ENCODE results near the gene NSFL1C. TPM values are rescaled to one million over a fixed set of nuclear protein-coding genes. Genes with fewer than 3 reads are reported as not detected.

The NSFL1C gene
- polyA plus RNA-seq, 2 of the 4 experiments (the other 2 are of a cell fraction): 56.6 to 136 TPM

DNA sequence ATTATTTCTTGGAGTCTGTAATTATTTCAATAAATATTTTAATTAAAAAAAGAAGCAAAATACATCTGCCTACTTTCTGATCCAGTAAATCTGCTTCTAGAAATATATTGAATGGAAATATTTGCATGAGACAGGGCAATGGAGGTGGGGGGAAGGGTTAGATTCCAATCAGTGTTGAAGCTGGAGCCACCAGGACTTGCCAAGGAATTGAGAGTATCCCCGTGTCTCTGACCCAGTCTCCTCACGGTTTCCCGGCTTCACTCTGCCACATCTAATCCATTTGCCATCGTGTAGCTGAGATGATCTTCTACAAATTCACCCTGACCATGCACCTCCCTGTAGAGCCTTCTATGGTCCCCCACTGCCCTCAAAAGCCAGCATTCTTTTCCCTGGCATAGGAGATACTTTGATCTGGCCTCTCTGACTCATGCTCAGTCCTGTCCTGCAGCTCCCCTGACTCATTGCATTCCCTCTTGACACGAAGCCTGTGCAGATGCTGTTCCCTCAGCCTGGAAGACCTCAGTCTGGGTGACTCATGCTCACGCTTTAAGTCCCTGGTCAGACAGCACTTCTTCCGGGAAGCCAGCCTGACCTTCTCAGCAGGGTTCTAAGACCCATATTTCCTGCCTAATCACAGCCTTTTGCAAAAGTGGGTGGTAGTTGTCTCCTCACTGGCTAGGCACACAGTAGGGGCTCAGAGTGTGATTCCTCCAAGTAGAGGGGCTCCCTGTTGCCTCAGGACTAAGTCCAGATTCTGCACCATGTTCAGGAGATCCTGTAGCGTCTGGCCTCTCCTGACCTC, 50.8 kb downstream of the NSFL1C start (continued):
- peak; percentile 85 for TF ChIP-seq ZFP36 (IDR thresholded peaks at IDR 0.05; ENCODE audit: borderline replicate concordance, partially characterized antibody)
- TF ChIP-seq ELK1 (IDR thresholded peaks at IDR 0.05; ENCODE audit: low read depth, low read length): no peak
- no peak for TF ChIP-seq RNF2 (IDR thresholded peaks at IDR 0.05; ENCODE audit: borderline replicate concordance, low read depth)
- no peak for TF ChIP-seq BCL3 (IDR thresholded peaks at IDR 0.05)
- TF ChIP-seq HOXB5 (CRISPR knock-in tag; IDR thresholded peaks at IDR 0.05): peak; percentile 67; the same call in 1 of the 2 replicates
- no peak for TF ChIP-seq NFE2L2 (conservative IDR thresholded peaks at IDR 0.05; ENCODE audit: low read length)
- TF ChIP-seq RCOR1 (IDR thresholded peaks at IDR 0.05; ENCODE audit: low read depth, low read length): peak; percentile 66; the same call in 1 of the 2 replicates
- TF ChIP-seq RAD21 (conservative IDR thresholded peaks at IDR 0.05 in 1 of 2, IDR thresholded peaks at IDR 0.05 in 1 of 2): peak in 1 of 2 experiments; percentile 6; a peak in 1 of 5 replicates
- TF ChIP-seq, protein P1, sequence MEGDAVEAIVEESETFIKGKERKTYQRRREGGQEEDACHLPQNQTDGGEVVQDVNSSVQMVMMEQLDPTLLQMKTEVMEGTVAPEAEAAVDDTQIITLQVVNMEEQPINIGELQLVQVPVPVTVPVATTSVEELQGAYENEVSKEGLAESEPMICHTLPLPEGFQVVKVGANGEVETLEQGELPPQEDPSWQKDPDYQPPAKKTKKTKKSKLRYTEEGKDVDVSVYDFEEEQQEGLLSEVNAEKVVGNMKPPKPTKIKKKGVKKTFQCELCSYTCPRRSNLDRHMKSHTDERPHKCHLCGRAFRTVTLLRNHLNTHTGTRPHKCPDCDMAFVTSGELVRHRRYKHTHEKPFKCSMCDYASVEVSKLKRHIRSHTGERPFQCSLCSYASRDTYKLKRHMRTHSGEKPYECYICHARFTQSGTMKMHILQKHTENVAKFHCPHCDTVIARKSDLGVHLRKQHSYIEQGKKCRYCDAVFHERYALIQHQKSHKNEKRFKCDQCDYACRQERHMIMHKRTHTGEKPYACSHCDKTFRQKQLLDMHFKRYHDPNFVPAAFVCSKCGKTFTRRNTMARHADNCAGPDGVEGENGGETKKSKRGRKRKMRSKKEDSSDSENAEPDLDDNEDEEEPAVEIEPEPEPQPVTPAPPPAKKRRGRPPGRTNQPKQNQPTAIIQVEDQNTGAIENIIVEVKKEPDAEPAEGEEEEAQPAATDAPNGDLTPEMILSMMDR (IDR thresholded peaks at IDR 0.05): no peak
- TF ChIP-seq EP300 (IDR thresholded peaks at IDR 0.05): peak; percentile 40 to 49; a peak in 2 of 5 replicates
- TF ChIP-seq TP53 (CRISPR knock-in tag; IDR thresholded peaks at IDR 0.05): no peak
- TF ChIP-seq NR3C1 (IDR thresholded peaks at IDR 0.05): no peak
- no peak for TF ChIP-seq KDM5A (IDR thresholded peaks at IDR 0.05)
- TF ChIP-seq RFX5 (IDR thresholded peaks at IDR 0.05): no peak
- TF ChIP-seq CHD4 (IDR thresholded peaks at IDR 0.05; ENCODE audit: borderline replicate concordance): no peak
- TF ChIP-seq JUNB (IDR thresholded peaks at IDR 0.05): peak; percentile 87
- TF ChIP-seq FOSL2 (IDR thresholded peaks at IDR 0.05): peak; percentile 97
- TF ChIP-seq FOSL2 (CRISPR knock-in tag; IDR thresholded peaks at IDR 0.05): peak; percentile 99
- TF ChIP-seq EHF (CRISPR knock-in tag; IDR thresholded peaks at IDR 0.05): peak; percentile 52; the same call in 1 of the 2 replicates
- no peak for TF ChIP-seq HOXA7 (CRISPR knock-in tag; IDR thresholded peaks at IDR 0.05)
- TF ChIP-seq ESRRA (IDR thresholded peaks at IDR 0.05; ENCODE audit: borderline replicate concordance, low read length): no peak
- TF ChIP-seq HMGXB4 (CRISPR knock-in tag; IDR thresholded peaks at IDR 0.05; ENCODE audit: borderline replicate concordance): no peak
- TF ChIP-seq MAX (IDR thresholded peaks at IDR 0.05): peak; percentile 94

Data from A549 (cell line).